HG03135 (cell line): Measurements from ENCODE around the gene LRR1.
"Not testable (repeated sequence)": the region's sequence is repeated elsewhere in the genome, so short reads cannot be mapped to it uniquely, and the experiment has no call there.

Experiments
- ATAC-seq: cut with Tn5 transposase; IDR thresholded peaks from one replicate; pipeline ENCODE4 v1.9.1; 2021; ENCODE audit warnings: mild to moderate bottlenecking, moderate library complexity; ENCODE audit not compliant: unreplicated experiment

The LRR1 gene, protein sequence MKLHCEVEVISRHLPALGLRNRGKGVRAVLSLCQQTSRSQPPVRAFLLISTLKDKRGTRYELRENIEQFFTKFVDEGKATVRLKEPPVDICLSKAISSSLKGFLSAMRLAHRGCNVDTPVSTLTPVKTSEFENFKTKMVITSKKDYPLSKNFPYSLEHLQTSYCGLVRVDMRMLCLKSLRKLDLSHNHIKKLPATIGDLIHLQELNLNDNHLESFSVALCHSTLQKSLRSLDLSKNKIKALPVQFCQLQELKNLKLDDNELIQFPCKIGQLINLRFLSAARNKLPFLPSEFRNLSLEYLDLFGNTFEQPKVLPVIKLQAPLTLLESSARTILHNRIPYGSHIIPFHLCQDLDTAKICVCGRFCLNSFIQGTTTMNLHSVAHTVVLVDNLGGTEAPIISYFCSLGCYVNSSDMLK

DNA sequence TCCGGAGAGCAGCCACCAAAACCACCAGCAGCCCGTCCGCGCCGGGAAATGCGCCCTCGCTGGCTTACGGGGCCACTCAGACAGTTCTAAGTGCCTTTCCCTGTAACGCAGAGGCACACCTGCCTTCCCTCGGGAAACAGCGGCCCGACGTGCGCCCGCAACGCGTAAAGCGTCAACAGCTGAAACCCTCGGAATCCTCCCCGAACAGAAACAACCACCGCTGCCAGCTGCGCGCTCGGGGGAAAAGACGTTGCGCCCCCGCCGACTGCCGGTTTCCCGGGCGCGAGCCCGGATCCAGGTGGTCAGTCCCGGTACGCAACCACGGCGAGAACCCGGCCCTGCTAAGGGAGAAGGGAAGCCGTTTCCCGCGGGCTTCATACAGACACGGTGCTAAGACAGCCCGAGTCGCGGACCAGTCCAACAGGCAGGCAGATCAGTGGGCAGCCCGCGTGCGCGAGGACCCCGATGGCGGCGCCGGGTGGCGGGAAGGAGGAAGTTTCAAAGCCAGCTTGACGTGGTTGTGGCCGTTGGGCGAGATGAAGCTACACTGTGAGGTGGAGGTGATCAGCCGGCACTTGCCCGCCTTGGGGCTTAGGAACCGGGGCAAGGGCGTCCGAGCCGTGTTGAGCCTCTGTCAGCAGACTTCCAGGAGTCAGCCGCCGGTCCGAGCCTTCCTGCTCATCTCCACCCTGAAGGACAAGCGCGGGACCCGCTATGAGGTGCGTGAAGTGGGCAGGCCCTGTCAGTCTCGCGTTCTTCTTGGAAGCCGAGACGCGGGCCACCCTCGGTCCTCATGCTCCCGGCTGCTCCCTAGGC lies at the start of gene LRR1:
Gene LRR1, plus strand, starts transcription at position 456 of the 816 bp plus-strand sequence. Its CDS starts 81 bp downstream, at position 537.
- ATAC-seq, result peak; percentile 55

DNA sequence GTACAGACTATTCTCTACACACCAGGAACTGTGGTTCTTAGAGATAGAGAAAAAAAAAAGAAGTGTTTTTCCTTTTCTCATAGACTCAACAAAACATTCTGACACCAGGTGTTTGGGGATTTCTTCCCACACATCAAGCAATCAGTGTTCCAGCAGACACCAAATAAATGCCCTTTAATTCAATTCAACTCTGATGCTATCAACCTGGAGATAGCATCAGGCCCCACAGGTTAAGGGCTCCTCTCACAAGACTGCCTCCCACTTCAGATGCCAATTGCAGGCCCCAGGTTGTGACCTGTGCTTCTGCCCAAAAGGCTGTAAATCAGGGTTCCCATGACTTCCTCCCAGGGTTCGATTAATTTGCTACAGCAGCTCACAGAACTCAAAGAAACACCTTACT lies 49.3 kb upstream of the LRR1 start:
- no peak for ATAC-seq

- ATAC-seq, result no peak
Measured at GRCh38 chr14:49549881-49550280, 48.9 kb upstream of the LRR1 start.

- no peak for ATAC-seq
Measured at GRCh38 chr14:49550286-49551184, 48.2 kb upstream of the LRR1 start.

- ATAC-seq, result no peak
Measured at GRCh38 chr14:49551569-49551968, 47.2 kb upstream of the LRR1 start.

GRCh38 chr14:49553106-49553505 lies 45.6 kb upstream of the LRR1 start:
- ATAC-seq, result no peak

- ATAC-seq, result no peak
Measured at GRCh38 chr14:49553892-49554291, 44.8 kb upstream of the LRR1 start.

DNA sequence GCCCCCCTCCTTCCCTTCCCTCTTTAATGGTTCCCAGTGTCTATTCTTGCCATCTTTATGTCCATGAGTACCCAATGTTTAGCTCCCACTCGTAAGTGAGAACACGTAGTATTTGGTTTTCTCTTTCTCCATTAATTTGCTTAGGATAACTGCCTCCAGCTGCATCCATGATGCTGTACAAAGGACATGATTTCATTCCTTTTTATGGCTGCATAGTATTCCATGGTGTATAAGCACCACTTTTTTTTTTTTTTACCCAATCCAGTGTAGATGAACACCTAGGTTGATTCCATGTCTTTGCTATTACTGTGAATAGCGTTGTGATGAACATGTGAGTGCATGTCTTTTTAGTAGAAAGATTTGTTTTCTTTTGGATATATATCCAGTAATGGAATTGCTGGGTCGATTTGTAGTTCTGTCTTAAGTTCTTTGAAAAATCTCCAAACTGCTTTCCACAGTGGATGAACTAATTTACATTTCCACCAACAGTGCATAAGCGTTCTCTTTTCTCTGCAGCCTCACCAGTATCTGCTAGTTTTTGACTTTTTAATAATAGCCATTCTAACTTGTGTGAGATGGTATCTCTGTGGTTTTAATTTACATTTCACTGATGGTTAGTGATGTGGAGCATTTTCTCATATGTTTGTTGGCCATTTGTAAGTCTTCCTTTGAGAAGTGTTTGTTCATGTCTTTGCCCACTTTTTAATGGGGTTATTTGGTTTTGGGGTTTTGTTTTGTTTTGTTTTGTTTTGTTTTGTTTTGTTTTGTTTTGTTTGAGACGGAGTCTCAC lies 38.6 kb upstream of the LRR1 start:
- ATAC-seq, result no peak

DNA sequence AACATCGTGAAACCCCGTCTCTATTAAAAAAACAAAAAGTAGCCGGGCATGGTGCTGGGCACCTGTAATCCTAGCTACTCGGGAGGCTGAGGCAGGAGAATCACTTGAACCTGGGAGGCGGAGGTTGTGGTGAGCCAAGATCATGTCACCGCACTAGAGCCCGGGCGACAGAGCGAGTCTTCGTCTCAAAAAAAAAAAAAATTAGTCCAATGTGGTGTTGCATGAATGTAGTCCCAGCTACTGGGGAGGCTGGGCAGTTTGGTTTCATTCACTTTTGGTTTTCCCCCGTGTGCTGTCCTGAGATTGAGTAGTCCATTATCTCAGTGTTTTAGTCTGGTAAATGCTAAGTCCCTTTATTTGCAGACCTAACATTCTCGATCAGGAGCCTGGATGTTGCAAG lies 32.0 kb upstream of the LRR1 start:
- ATAC-seq, result no peak

DNA sequence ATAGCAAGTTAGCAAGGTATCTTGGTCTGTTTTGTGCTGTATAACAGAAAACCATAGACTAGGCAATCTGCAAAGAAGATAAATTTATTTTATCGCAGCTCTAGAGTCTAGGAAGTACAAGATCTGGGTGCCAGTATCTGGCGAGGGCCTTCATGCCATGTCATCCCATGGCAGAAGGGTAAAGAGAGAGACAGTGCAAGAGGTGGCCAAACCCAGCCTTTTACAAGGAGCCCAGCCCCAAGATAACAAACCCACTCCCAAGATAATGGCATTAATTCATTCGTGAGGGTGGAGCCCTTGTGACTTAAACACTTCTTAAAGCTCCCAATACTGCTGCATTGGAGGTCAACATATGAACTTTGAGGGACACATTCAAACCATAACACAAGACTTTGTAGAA lies 29.5 kb upstream of the LRR1 start:
- ATAC-seq, result no peak

GRCh38 chr14:49574038-49574437 lies 24.7 kb upstream of the LRR1 start:
- no peak for ATAC-seq

DNA sequence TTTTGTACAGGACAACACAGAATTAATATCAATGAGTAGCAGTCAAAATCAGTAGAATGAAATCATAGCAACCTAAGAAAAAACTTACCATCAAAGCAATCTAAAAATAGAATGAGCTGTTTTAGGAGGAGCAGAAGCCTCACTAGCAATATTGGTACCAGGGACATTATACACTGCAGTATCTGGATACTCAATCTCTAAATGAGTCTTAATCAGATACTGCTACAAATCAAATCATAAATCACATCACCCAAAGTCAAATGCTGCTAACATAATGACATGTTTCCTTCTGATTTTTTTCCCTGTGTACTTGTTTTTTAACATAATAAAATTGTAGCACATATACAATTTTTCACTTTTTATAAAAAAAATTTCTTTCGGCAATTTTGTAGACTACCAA lies 20.6 kb upstream of the LRR1 start:
- ATAC-seq, result no peak

DNA sequence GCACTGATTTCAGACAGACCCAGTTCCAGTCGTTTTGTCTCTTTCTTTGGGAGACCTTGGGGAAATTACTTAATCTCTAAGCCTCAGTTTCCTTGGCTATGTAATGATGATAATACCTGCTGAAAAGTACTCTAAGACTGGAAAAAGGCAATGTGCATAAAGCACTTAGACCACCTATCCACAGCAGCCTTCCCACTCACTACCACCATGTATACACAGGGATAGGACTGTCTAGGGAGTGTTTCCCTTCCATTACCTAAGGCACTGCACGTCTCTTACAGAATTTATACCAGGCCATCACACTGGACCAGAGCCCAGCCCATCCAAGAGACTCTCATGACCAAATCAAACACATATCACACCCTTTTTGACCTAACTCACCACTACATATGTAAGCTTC lies 18.9 kb upstream of the LRR1 start:
- no peak for ATAC-seq

DNA sequence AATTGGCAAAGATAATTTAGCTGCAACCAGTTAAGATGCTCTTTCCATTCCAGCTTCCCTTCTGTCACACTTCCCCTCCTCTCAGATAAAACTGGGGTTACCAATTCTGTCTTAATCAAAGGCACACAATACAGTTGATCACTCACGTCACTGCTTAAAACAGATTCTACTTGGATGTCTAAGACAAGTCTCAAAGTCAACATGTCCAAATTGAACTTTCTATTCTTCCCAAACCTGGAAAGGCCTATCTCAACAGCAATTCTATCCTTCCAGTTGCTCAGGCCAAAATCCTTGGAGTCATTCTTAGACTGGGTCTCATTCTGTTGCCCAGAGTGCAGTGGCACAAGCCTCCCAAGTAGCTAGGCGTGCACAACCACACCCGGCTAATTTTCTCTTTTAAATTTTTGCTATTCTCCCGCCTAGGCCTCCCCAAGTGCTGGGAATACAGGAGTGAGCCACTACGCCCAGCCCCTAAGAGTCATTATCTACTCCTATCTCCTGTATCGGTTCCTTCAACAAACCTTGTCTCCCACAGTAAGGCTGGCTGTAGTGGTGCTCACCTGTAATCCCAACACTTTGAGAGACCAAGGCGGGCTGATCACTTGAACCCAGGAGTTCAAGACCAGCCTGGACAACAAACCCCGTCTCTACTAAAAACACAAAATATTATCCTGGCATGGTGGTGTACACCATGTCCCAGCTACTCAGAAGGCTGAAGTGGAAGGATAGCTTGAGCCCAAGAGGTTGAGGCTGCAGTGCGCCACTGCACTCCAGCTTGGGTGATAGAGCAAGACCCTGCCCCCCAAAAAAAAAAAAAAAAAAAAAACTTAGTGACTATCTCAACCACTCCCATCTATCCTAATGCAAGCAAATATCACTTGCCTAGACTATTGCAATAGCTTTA lies 17.3 kb upstream of the LRR1 start:
- no peak for ATAC-seq

GRCh38 chr14:49582113-49582977 lies 16.4 kb upstream of the LRR1 start:
- ATAC-seq, result no peak

DNA sequence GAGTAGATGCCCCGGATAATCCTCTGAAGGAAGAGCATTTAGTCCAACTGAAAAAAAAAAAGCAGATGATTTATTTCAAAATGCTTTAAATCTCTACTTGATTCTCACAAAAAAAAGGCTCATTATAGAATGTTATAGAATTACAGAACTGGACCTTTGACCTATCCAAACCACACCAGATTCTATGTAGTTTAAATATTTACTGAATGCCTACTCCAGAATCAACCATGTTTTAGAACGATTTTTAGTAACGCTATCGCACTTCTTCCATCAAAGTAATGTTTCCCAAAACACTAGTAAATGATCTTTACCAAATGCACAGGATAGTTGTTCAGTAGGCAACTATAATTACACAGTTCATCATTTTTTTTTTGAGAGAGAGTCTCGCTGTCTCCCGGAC lies 15.1 kb upstream of the LRR1 start:
- no peak for ATAC-seq

DNA sequence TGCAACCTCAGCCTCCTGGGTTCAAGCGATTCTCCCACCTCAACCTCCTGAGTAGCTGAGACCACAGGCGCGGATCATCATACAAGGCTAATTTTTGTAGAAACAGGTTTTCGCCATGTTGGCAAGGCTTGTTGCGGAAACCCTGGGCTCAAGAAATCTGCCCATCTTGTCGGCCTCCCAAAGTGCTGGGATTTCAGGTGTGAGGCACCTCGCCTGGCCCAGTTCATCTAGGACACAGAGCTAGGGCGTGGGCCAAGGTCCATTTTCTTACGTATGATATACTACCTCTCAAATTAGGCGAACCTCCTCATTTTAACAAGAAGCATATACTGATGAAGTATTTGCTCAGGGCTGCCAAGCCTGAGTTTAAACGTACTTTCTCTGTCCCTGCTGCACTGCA lies 14.7 kb upstream of the LRR1 start:
- ATAC-seq, result no peak

DNA sequence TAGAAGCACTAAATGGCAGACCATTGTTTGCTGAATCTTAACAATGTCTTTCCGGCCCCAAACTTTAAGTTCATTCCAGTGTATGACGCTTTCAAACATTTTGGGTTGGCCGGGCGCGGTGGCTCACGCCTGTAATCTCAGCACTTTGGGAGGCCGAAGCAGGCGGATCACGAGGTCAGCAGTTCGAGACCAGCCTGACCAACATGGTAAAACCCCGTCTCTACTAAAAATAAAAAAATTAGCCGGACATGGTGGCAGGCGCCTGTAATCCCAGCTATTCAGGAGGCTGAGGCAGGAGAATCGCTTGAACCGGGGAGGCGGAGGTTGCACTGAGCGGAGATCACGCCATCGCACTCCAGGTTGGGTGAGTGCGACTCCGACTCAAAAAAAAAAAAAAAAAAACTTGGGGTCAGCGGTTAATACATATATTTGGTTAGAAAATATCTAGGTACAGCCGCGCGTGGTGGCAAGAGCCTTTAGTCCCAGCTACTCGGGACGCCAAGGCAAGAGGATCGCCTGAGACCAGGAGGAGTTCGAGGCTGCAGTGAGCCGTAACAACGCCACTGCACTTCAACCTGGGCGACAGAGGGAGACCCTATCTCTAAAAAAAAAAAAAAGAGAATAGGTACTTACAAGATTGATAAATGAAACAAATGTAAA lies 13.6 kb upstream of the LRR1 start:
- ATAC-seq, result not testable (repeated sequence)
